Kidney (tissue), 14 donors: ENCODE data around the gene FAM124B. TPM values are rescaled to one million over a fixed set of nuclear protein-coding genes. Genes with fewer than 3 reads are reported as not detected.

Experiments used
- DNase-seq, 5 donors: peaks; one replicate each; pipeline ENCODE4 v3.0.0-alpha.2; 2013 to 2020
- FAIRE-seq: peaks from 2 replicates; lab custom pipeline; 2012; peaks lifted over from hg19 to GRCh38; lab: Jason Lieb, UNC
- H3K27ac ChIP-seq, 2 donors: one replicate each; pipeline ENCODE4 v1.7.0; 2013; ENCODE audit warnings: low read depth in 2 of 2, low read length in 2 of 2, inconsistent platforms in 1 of 2
- H3K27me3 ChIP-seq: one replicate; pipeline ENCODE4 v1.7.1; 2013; ENCODE audit warnings: low read length, inconsistent platforms; ENCODE audit not compliant: control insufficient read depth, insufficient read depth
- H3K36me3 ChIP-seq, 3 donors: one replicate each; pipeline versions ENCODE4 v1.7.0 to v1.7.1; 2013; ENCODE audit warnings: low read length in 3 of 3, control low read depth in 1 of 3, inconsistent platforms in 1 of 3; ENCODE audit not compliant: insufficient read depth in 3 of 3, control insufficient read depth in 2 of 3
- H3K4me1 ChIP-seq, 3 donors: one replicate each; pipeline versions ENCODE4 v1.7.0 to v1.7.1; 2013; ENCODE audit warnings: low read length in 3 of 3, inconsistent platforms in 1 of 3, low read depth in 1 of 3; ENCODE audit not compliant: control insufficient read depth in 2 of 3, insufficient read depth in 2 of 3
- H3K4me3 ChIP-seq, 3 donors: one replicate each; pipeline versions ENCODE4 v1.7.0 to v1.8.1; 2013; ENCODE audit warnings: low read length in 3 of 3, control low read depth in 1 of 3, inconsistent platforms in 1 of 3
- H3K9ac ChIP-seq, 3 donors: one replicate each; pipeline versions ENCODE4 v1.7.0 to v1.7.1; 2013; ENCODE audit warnings: low read length in 3 of 3, control low read depth in 1 of 3, inconsistent platforms in 1 of 3
- H3K9me3 ChIP-seq, 3 donors: one replicate each; pipeline versions ENCODE4 v1.7.0 to v1.7.1; 2013; ENCODE audit warnings: low read length in 3 of 3, control low read depth in 1 of 3, inconsistent platforms in 1 of 3; ENCODE audit not compliant: control insufficient read depth in 2 of 3, insufficient read depth in 1 of 3
- CTCF ChIP-seq: IDR thresholded peaks from 3 replicates; pipeline ENCODE4 v1.5.1; 2012; ENCODE audit warnings: mild to moderate bottlenecking, moderate library complexity, borderline replicate concordance; ENCODE audit not compliant: insufficient read depth; ENCODE audit errors: extremely low read depth
- intact Hi-C: fragments of 100-400 bp; cut with DNase I; formaldehyde crosslinking; loops from one replicate; pipeline ENCODE4 v1.11.1; 2022
- polyA plus RNA-seq: library from polyadenylated mRNA; stranded (reverse); fragments of 350-450 nt; fragmentation: Illumina TruSeq; extraction: RNeasy Lipid Tissue Mini Kit (QIAGEN cat#74804); gene quantifications from one replicate; pipeline ENCODE4 v1.2.3, GENCODE V29; 2014; ENCODE audit warnings: low read depth, low replicate concordance; ENCODE audit not compliant: insufficient read depth
- total RNA-seq: library from RNA; stranded (reverse); fragmentation: NEBNext Ultra II Directional; extraction: Animal tissue kit (Norgen Biotek cat#: 25700); gene quantifications from one replicate; pipeline ENCODE4 v1.2.1, GENCODE V29; 2021
- donor health status: control.
- donor health status: control.
- donor health status: control.
- donor health status: control.
- donor health status: control.
- donor health status: DM: yes; HTN: yes; CAD: no.
- donor health status: Normal renal cell carcinoma (clear cell type).

FAM124B gene
- total and polyA plus RNA-seq, 2 donors from 2014 or later, result 0.90 to 2.0 TPM

- FAIRE-seq (no peak), DNase-seq (no peak)
- Histone ChIP-seq H3K9me3 (no peaks in the 10 kb centered on the region), H3K36me3 (no peaks in the 10 kb centered on the region), H3K4me1 (no peaks in the 10 kb centered on the region), H3K4me3 (no peak overlapping the region), H3K27ac (no peak overlapping the region), H3K9ac (no peak overlapping the region), H3K27me3 (no peaks in the 10 kb centered on the region)
- no peak for TF ChIP-seq CTCF
- intact Hi-C loops, result no loop called here
Measured at GRCh38 chr2:224334726-224335125, 67.2 kb downstream of the FAM124B start.

- no peaks in the 10 kb centered on the region for H3K36me3 ChIP-seq
- DNase-seq, result no peak
- no peaks in the 10 kb centered on the region for H3K4me1 ChIP-seq
- no peaks in the 10 kb centered on the region for H3K27me3 ChIP-seq
- H3K9me3 ChIP-seq, result no peaks in the 10 kb centered on the region
- no peak overlapping the region for H3K9ac ChIP-seq
- H3K27ac ChIP-seq, result no peak overlapping the region
- no peak for TF ChIP-seq CTCF
- FAIRE-seq, result no peak
- intact Hi-C loops, result no loop called here
- H3K4me3 ChIP-seq, result no peak overlapping the region
Measured at GRCh38 chr2:224333726-224334482, 68.0 kb downstream of the FAM124B start.

- FAIRE-seq, result no peak
- intact Hi-C loops, result no loop called here
- H3K27ac ChIP-seq, result no peak overlapping the region
- H3K9ac ChIP-seq, result no peak overlapping the region
- no peaks in the 10 kb centered on the region for H3K36me3 ChIP-seq
- no peaks in the 10 kb centered on the region for H3K27me3 ChIP-seq
- no peak for TF ChIP-seq CTCF
- H3K9me3 ChIP-seq, result no peaks in the 10 kb centered on the region
- no peaks in the 10 kb centered on the region for H3K4me1 ChIP-seq
- no peak for DNase-seq
- H3K4me3 ChIP-seq, result no peak overlapping the region
Measured at GRCh38 chr2:224331698-224332097, 70.2 kb downstream of the FAM124B start.
